GM12878 (cell line): ENCODE data around the gene SGMS1. TPM values are rescaled to one million over a fixed set of nuclear protein-coding genes. Genes with fewer than 3 reads are reported as not detected.

Source experiments
- ATAC-seq: fragments of 200-7000 bp; cut with Tn5 transposase; 3 replicates; pipeline ENCODE4 v1.9.1; 2020; ENCODE audit warnings: mild to moderate bottlenecking, moderate library complexity
- BruUV-seq: library from RNA; stranded (reverse); fragments of 400-500 nt; replicated peaks from 2 replicates; lab custom pipeline; 2021; lab: Mats Ljungman, UMichigan
- CTCF ChIA-PET: fragments of 300-600 bp; sonication (Branson Sonifier 250); formaldehyde crosslinking; extraction: SDS; loops from one replicate; lab custom pipeline; 2021; ENCODE audit warnings: inconsistent platforms; lab: Yijun Ruan, JAX
- POLR2A ChIA-PET: fragments of 350-600 bp; formaldehyde crosslinking; extraction: SDS; loops from one replicate; lab custom pipeline; 2021; ENCODE audit warnings: inconsistent platforms; lab: Charles Lee
- RAD21 ChIA-PET: fragments of 300-600 bp; sonication (Branson Sonifier 250); formaldehyde crosslinking; loops from one replicate; lab custom pipeline; 2023; ENCODE audit warnings: antibody characterized with exemption; ENCODE audit not compliant: unreplicated experiment; lab: Charles Lee
- SMC1A ChIA-PET: fragments of 300-600 bp; sonication (Branson Sonifier 250); formaldehyde crosslinking; loops from one replicate; lab custom pipeline; 2023; ENCODE audit not compliant: unreplicated experiment, uncharacterized antibody; lab: Charles Lee
- DNase-seq: peaks from one replicate; pipeline ENCODE4 v3.0.0-alpha.2; 2011; ENCODE audit warnings: low read depth, low spot score
- FAIRE-seq: peaks from 3 replicates; lab custom pipeline; 2011; peaks lifted over from hg19 to GRCh38; lab: Jason Lieb, UNC
- H2AFZ ChIP-seq: 2 replicates; pipeline ENCODE4 v1.6.0; 2011; ENCODE audit warnings: low read depth, low read length, control low read depth; ENCODE audit not compliant: control insufficient read depth
- H3K27ac ChIP-seq: 2 replicates; pipeline ENCODE4 v1.5.1; 2011; ENCODE audit warnings: control low read depth; ENCODE audit not compliant: control insufficient read depth, insufficient read depth
- H3K27me3 ChIP-seq, 2 experiments: replicated peaks in 1 of 2; 2 replicates each; pipeline versions ENCODE4 v1.6.0 to v1.6.1; 2011; ENCODE audit warnings: low read length in 1 of 2; ENCODE audit not compliant: control insufficient read depth in 2 of 2, insufficient read depth in 2 of 2
- H3K36me3 ChIP-seq, 2 experiments: 2 replicates each; pipeline ENCODE4 v1.5.1; 2011; ENCODE audit warnings: low read length in 1 of 2; ENCODE audit not compliant: control insufficient read depth in 2 of 2, insufficient read depth in 2 of 2
- H3K4me1 ChIP-seq: 2 replicates; pipeline ENCODE4 v1.6.1; 2011; ENCODE audit warnings: mild to moderate bottlenecking, low read length, moderate library complexity, mixed read lengths; ENCODE audit not compliant: control insufficient read depth, insufficient read depth
- H3K4me2 ChIP-seq: 2 replicates; pipeline ENCODE4 v1.6.0; 2011; ENCODE audit warnings: control low read depth; ENCODE audit not compliant: control insufficient read depth, insufficient read depth
- H3K4me3 ChIP-seq: fragments of 200-600 bp; sonication (generic); 2 replicates; pipeline ENCODE4 v1.5.1; 2016
- H3K79me2 ChIP-seq: 2 replicates; pipeline ENCODE4 v1.6.0; 2011; ENCODE audit warnings: low read length; ENCODE audit not compliant: control insufficient read depth, insufficient read depth
- H3K9ac ChIP-seq: 2 replicates; pipeline ENCODE4 v1.8.0; 2011; ENCODE audit warnings: low read length, control low read depth, mixed read lengths; ENCODE audit not compliant: control insufficient read depth, insufficient read depth
- H3K9me3 ChIP-seq: replicated peaks from 3 replicates; pipeline ENCODE4 v1.5.1; 2011; ENCODE audit warnings: mild to moderate bottlenecking, low read length; ENCODE audit not compliant: control insufficient read depth, insufficient read depth
- H4K20me1 ChIP-seq: 2 replicates; pipeline ENCODE4 v1.6.0; 2011; ENCODE audit not compliant: control insufficient read depth, insufficient read depth
- ATF7 ChIP-seq: fragments of 450-650 bp; IDR thresholded peaks from 2 replicates; pipeline ENCODE4 v1.6.1; 2016; ENCODE audit warnings: low read depth, mild to moderate bottlenecking
- BHLHE40 ChIP-seq, 2 experiments: fragments of 450-650 bp in 1 of 2; IDR thresholded peaks; 2 replicates each; pipeline ENCODE4 v1.6.1; 2011 to 2017; ENCODE audit warnings: low read depth in 2 of 2, borderline replicate concordance in 1 of 2, improper control_type of control experiment in 1 of 2, low read length in 1 of 2, mild to moderate bottlenecking in 1 of 2
- CHD1 ChIP-seq: IDR thresholded peaks from 2 replicates; pipeline ENCODE4 v1.6.1; 2012; ENCODE audit warnings: low read depth, low read length, improper control_type of control experiment
- CHD2 ChIP-seq: IDR thresholded peaks from 2 replicates; pipeline ENCODE4 v1.6.1; 2011; ENCODE audit warnings: low read depth, low read length, improper control_type of control experiment, borderline replicate concordance
- CREM ChIP-seq: IDR thresholded peaks from 2 replicates; pipeline ENCODE4 v1.6.1; 2014; ENCODE audit warnings: antibody characterized with exemption, low read depth
- KLF5 ChIP-seq: fragments of 450-650 bp; IDR thresholded peaks from 2 replicates; pipeline ENCODE4 v1.6.1; 2014; ENCODE audit warnings: mild to moderate bottlenecking; ENCODE audit not compliant: partially characterized antibody
- RB1 ChIP-seq: fragments of 450-650 bp; formaldehyde crosslinking; IDR thresholded peaks from 2 replicates; pipeline ENCODE4 v1.6.1; 2017; ENCODE audit warnings: mild to moderate bottlenecking, borderline replicate concordance
- SKIL ChIP-seq: fragments of 450-650 bp; IDR thresholded peaks from 2 replicates; pipeline ENCODE4 v1.6.1; 2017; ENCODE audit warnings: mild to moderate bottlenecking, low read depth, inconsistent platforms; ENCODE audit not compliant: poor library complexity, severe bottlenecking
- WGBS: methylation state at CpG from one replicate; pipeline ENCODE4 v1.1.6; 2016; ENCODE audit warnings: low lambda C conversion rate; ENCODE audit not compliant: insufficient replicate concordance, insufficient coverage; ENCODE audit errors: missing lambda C conversion rate; 5-methylcytosine and 5-hydroxymethylcytosine counted together
- in situ Hi-C: fragments of 300-500 bp; cut with MboI; formaldehyde crosslinking; loops from 9 replicates; pipeline ENCODE4 v1.14.3; 2018; ENCODE audit warnings: mixed read lengths
- intact Hi-C: fragments of 100-400 bp; cut with micrococcal nuclease; formaldehyde crosslinking; loops from one replicate; pipeline ENCODE4 v1.14.2; 2022; ENCODE audit not compliant: unreplicated experiment
- polyA plus RNA-seq, 11 experiments: library from polyadenylated mRNA; depleted of rRNA in 4 of 11; unstranded in 6 of 11; stranded (reverse) in 5 of 11; fragments of >200 nt; fragmentation: Nextera tagmentation in 4 of 11; fragmentation: Illumina TruSeq in 1 of 11; extraction: Ambion mirVana in 4 of 11; extraction: Trizol in 1 of 11; gene quantifications; 1 replicate in 1 of 11; 2 replicates in 10 of 11; pipeline versions ENCODE4 v1.2.1 to v1.2.3, GENCODE V29; 2011 to 2016; ENCODE audit warnings: inconsistent platforms in 2 of 11, missing spikeins in 2 of 11, low read depth in 1 of 11
- total RNA-seq, 4 experiments: library from RNA; depleted of rRNA in 3 of 4; stranded (reverse); fragments of >200 nt in 3 of 4; fragmentation: Illumina TruSeq in 1 of 4; extraction: Trizol in 1 of 4; gene quantifications; 2 replicates each; pipeline versions ENCODE4 v1.2.1 to v1.2.3, GENCODE V29; 2013 to 2021
- TF ChIP-seq, protein P1 (sequence below): fragments of 450-650 bp; IDR thresholded peaks from 2 replicates; pipeline ENCODE4 v1.6.1; 2016; ENCODE audit warnings: mild to moderate bottlenecking, moderate library complexity, borderline replicate concordance
- TF ChIP-seq, protein P2 (sequence below): fragments of 150-350 bp; IDR thresholded peaks from 2 replicates; pipeline ENCODE4 v1.6.1; 2016; ENCODE audit warnings: low read depth, low read length

Gene SGMS1
- total and polyA plus RNA-seq, 10 of the 15 experiments (the other 5 are each of a cell fraction or from before 2014, with no cell fraction given), result 1.4 to 14.5 (median 4.9) TPM

DNA sequence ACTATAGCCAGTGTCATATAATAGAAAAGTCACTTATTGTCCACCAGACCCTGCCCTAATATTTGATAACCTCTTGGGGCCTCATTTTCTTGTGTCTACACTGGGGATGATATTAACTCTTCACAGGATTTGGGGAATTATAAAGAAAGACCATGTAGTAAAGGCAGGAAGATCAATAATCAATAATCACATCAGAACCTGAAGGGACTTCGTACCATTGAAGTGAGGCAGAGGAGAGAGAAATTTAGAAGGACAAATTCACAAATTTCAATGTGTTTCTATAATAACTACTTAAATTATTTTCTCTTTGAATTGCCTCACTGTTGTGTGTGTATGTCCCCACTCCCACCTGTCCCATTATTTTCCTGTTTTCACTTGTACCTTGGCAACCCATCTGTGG lies 10.7 kb upstream of the SGMS1 start:
- H3K79me2 ChIP-seq, result no peaks in the 10 kb centered on the region
- H3K4me3 ChIP-seq, result no peak overlapping the region
- no peak overlapping the region for H3K9ac ChIP-seq
- no peaks in the 10 kb centered on the region for H3K27me3 ChIP-seq
- H4K20me1 ChIP-seq, result no peaks in the 10 kb centered on the region
- ATAC-seq (no peak), FAIRE-seq (no peak), DNase-seq (no peak)
- in situ Hi-C loops, result loop anchor here (25.0 kb wide), 1 partner anchor 1447 kb away; the partner anchor contains the start of gene TMEM273
- H3K4me1 ChIP-seq, result peaks cover 8% of the 10 kb centered on the region; the same call in 1 of the 2 replicates
- no peak overlapping the region for H3K27ac ChIP-seq
- TF ChIP-seq SKIL (no peak), RB1 (no peak), ATF7 (no peak), KLF5 (no peak), BHLHE40 (IDR thresholded peaks at IDR 0.05; ENCODE audit: borderline replicate concordance in 1 of 2, low read depth in 2 of 2, low read length in 1 of 2) (no peak), CREM (no peak), CHD2 (no peak), CHD1 (no peak)
- TF ChIP-seq, protein P1, sequence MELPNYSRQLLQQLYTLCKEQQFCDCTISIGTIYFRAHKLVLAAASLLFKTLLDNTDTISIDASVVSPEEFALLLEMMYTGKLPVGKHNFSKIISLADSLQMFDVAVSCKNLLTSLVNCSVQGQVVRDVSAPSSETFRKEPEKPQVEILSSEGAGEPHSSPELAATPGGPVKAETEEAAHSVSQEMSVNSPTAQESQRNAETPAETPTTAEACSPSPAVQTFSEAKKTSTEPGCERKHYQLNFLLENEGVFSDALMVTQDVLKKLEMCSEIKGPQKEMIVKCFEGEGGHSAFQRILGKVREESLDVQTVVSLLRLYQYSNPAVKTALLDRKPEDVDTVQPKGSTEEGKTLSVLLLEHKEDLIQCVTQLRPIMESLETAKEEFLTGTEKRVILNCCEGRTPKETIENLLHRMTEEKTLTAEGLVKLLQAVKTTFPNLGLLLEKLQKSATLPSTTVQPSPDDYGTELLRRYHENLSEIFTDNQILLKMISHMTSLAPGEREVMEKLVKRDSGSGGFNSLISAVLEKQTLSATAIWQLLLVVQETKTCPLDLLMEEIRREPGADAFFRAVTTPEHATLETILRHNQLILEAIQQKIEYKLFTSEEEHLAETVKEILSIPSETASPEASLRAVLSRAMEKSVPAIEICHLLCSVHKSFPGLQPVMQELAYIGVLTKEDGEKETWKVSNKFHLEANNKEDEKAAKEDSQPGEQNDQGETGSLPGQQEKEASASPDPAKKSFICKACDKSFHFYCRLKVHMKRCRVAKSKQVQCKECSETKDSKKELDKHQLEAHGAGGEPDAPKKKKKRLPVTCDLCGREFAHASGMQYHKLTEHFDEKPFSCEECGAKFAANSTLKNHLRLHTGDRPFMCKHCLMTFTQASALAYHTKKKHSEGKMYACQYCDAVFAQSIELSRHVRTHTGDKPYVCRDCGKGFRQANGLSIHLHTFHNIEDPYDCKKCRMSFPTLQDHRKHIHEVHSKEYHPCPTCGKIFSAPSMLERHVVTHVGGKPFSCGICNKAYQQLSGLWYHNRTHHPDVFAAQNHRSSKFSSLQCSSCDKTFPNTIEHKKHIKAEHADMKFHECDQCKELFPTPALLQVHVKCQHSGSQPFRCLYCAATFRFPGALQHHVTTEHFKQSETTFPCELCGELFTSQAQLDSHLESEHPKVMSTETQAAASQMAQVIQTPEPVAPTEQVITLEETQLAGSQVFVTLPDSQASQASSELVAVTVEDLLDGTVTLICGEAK, result no peak
- TF ChIP-seq, protein P2, sequence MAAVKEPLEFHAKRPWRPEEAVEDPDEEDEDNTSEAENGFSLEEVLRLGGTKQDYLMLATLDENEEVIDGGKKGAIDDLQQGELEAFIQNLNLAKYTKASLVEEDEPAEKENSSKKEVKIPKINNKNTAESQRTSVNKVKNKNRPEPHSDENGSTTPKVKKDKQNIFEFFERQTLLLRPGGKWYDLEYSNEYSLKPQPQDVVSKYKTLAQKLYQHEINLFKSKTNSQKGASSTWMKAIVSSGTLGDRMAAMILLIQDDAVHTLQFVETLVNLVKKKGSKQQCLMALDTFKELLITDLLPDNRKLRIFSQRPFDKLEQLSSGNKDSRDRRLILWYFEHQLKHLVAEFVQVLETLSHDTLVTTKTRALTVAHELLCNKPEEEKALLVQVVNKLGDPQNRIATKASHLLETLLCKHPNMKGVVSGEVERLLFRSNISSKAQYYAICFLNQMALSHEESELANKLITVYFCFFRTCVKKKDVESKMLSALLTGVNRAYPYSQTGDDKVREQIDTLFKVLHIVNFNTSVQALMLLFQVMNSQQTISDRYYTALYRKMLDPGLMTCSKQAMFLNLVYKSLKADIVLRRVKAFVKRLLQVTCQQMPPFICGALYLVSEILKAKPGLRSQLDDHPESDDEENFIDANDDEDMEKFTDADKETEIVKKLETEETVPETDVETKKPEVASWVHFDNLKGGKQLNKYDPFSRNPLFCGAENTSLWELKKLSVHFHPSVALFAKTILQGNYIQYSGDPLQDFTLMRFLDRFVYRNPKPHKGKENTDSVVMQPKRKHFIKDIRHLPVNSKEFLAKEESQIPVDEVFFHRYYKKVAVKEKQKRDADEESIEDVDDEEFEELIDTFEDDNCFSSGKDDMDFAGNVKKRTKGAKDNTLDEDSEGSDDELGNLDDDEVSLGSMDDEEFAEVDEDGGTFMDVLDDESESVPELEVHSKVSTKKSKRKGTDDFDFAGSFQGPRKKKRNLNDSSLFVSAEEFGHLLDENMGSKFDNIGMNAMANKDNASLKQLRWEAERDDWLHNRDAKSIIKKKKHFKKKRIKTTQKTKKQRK, result no peak
- intact Hi-C loops, result no loop called here
- H2AFZ ChIP-seq, result no peak overlapping the region
- H3K36me3 ChIP-seq, result no peaks in the 10 kb centered on the region
- ChIA-PET POLR2A (interaction anchor here (1.3 to 1.4 kb wide), 2 partner anchors 9 to 10 kb away, joined by 3 read pairs; no protein-coding TSS in a partner anchor), CTCF (interaction anchor here (0.9 to 1.2 kb wide), 3 partner anchors 10 to 274 kb away, joined by 3 to 4 read pairs (median 3); no protein-coding TSS in a partner anchor), RAD21 (no interaction called here), SMC1A (interaction anchor here (1.4 to 7.1 kb wide), 2 partner anchors 16 to 122 kb away, joined by 4 to 105 read pairs; no protein-coding TSS in a partner anchor)
- no TSS peak for BruUV-seq
- no peak overlapping the region for H3K4me2 ChIP-seq
- H3K9me3 ChIP-seq, result no peaks in the 10 kb centered on the region
- 80% methylated on average over 1 of the region's 1 CpG for WGBS
